Neutrophil (primary cell): Measurements from ENCODE around the gene PNPO.
A peak's percentile ranks its signal among the peaks of the same experiment; 100 is the strongest.

Experiments used
- H3K27ac ChIP-seq: fragments of 200-600 bp; sonication (generic); 2 replicates; pipeline ENCODE4 v1.5.1; 2016; ENCODE audit warnings: mild to moderate bottlenecking, moderate library complexity
- H3K27me3 ChIP-seq: fragments of 200-600 bp; sonication (generic); 2 replicates; pipeline ENCODE4 v1.6.0; 2016; ENCODE audit warnings: mild to moderate bottlenecking
- H3K36me3 ChIP-seq: fragments of 200-600 bp; sonication (generic); 2 replicates; pipeline ENCODE4 v1.5.1; 2017
- H3K4me1 ChIP-seq, 2 experiments: fragments of 200-600 bp in 1 of 2; sonication (generic) in 1 of 2; 1 replicate in 1 of 2; 2 replicates in 1 of 2; pipeline versions ENCODE4 v1.5.1 to v1.6.1; 2013 to 2016; ENCODE audit warnings: low read depth in 1 of 2, low read length in 1 of 2, mild to moderate bottlenecking in 1 of 2, moderate library complexity in 1 of 2; ENCODE audit not compliant: control insufficient read depth in 1 of 2, insufficient read depth in 1 of 2
- H3K4me3 ChIP-seq, 2 experiments: fragments of 200-600 bp in 1 of 2; sonication (generic) in 1 of 2; 1 replicate in 1 of 2; 2 replicates in 1 of 2; pipeline ENCODE4 v1.5.1; 2013 to 2016; ENCODE audit warnings: low read depth in 1 of 2, low read length in 1 of 2, mild to moderate bottlenecking in 1 of 2, moderate library complexity in 1 of 2
- H3K9me3 ChIP-seq: fragments of 200-600 bp; sonication (generic); 2 replicates; pipeline ENCODE4 v1.5.1; 2016
- TF ChIP-seq, protein P1 (sequence below): fragments of 200-600 bp; sonication (generic); IDR thresholded peaks from 2 replicates; pipeline ENCODE4 v1.5.1; 2016; ENCODE audit warnings: antibody characterized with exemption

Gene PNPO

DNA sequence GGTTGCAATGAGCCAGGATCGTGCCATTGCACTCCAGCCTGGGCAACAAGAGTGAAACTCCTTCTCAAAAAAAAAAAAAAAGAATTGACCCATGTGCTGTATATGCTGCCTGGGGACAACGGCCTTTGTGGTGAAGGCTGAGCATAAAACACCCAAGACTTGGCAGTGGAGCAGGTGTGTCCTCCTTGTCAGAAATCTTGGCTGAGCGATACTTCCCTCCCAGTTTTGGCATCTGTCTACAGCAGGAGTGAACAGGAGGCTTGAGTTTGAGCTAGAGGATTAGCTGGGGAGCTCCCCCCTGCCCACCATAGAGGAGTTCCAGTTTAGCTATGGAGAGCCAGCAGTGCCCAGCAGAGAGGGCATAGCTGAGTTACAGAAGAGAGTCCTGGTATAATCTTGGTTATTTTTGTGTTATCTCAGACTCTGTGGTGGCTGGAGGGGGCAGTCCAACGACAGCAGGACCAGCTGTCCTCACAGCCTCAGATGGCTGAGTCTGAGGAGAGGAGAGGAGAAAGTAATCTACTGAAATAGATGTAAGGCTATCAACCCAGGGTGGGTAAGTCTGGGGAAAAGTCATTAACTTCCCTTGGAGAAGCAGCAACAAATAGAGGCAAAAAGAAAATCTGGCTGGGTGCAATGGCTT lies 26.9 kb upstream of the PNPO start:
- no peaks in the 10 kb centered on the region for H3K27me3 ChIP-seq
- H3K9me3 ChIP-seq, result no peaks in the 10 kb centered on the region
- no peak overlapping the region for H3K27ac ChIP-seq
- no peak overlapping the region for H3K4me3 ChIP-seq
- peaks cover 12 to 13% of the 10 kb centered on the region in 2 experiments for H3K4me1 ChIP-seq
- TF ChIP-seq, protein P1, sequence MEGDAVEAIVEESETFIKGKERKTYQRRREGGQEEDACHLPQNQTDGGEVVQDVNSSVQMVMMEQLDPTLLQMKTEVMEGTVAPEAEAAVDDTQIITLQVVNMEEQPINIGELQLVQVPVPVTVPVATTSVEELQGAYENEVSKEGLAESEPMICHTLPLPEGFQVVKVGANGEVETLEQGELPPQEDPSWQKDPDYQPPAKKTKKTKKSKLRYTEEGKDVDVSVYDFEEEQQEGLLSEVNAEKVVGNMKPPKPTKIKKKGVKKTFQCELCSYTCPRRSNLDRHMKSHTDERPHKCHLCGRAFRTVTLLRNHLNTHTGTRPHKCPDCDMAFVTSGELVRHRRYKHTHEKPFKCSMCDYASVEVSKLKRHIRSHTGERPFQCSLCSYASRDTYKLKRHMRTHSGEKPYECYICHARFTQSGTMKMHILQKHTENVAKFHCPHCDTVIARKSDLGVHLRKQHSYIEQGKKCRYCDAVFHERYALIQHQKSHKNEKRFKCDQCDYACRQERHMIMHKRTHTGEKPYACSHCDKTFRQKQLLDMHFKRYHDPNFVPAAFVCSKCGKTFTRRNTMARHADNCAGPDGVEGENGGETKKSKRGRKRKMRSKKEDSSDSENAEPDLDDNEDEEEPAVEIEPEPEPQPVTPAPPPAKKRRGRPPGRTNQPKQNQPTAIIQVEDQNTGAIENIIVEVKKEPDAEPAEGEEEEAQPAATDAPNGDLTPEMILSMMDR, result no peak
- H3K36me3 ChIP-seq, result peaks cover 21% of the 10 kb centered on the region

DNA sequence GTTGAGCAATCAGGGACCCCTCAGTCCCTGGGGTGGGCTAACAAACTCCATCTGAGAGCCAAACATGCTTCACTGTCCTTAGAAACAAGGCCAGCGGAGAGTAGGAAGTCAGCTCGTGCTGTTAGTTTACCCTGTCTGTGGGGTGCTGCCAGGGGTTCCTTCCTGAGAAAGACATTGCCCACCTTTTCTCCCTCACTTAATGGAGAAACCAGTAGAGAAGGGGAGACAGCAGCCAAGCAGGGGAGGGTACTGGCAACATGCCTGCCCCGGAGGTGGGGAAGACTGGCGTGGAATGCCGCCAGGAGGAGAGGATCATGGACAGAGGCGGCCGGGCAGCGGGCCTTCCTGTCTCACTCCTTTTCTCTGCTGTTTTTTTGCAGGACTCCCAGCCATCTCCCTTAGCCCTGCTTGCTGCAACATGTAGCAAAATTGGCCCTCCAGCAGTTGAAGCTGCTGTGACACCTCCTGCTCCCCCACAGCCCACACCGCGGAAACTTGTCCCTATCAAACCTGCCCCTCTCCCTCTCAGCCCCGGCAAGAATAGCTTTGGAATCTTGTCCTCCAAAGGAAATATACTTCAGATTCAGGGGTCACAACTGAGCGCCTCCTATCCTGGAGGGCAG lies 25.5 kb upstream of the PNPO start:
- Histone ChIP-seq H3K4me1 (peaks cover 12 to 13% of the 10 kb centered on the region in 2 experiments), H3K27ac (no peak overlapping the region), H3K4me3 (no peak overlapping the region), H3K36me3 (peaks cover 23% of the 10 kb centered on the region), H3K9me3 (no peaks in the 10 kb centered on the region), H3K27me3 (no peaks in the 10 kb centered on the region)
- TF ChIP-seq, protein P1, result no peak

DNA sequence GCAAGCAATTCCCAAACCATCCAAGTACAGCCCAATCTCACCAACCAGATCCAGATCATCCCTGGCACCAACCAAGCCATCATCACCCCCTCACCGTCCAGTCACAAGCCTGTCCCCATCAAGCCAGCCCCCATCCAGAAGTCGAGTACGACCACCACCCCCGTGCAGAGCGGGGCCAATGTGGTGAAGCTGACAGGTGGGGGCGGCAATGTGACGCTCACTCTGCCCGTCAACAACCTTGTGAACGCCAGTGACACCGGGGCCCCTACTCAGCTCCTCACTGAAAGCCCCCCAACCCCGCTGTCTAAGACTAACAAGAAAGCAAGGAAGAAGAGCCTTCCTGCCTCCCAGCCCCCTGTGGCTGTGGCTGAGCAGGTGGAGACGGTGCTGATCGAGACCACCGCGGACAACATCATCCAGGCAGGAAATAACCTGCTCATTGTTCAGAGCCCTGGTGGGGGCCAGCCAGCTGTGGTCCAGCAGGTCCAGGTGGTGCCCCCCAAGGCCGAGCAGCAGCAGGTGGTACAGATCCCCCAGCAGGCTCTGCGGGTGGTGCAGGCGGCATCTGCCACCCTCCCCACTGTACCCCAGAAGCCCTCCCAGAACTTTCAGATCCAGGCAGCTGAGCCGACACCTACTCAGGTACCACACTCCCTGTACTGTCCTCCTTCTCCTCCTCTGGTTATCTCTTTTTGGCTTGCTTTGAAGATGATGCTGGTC lies 24.7 kb upstream of the PNPO start:
- no peaks in the 10 kb centered on the region for H3K9me3 ChIP-seq
- peaks cover 31% of the 10 kb centered on the region for H3K36me3 ChIP-seq
- H3K27me3 ChIP-seq, result no peaks in the 10 kb centered on the region
- H3K4me3 ChIP-seq, result no peak overlapping the region
- peaks cover 12 to 13% of the 10 kb centered on the region in 2 experiments for H3K4me1 ChIP-seq
- no peak overlapping the region for H3K27ac ChIP-seq
- TF ChIP-seq, protein P1, result no peak

- no peaks in the 10 kb centered on the region for H3K27me3 ChIP-seq
- peaks cover 39% of the 10 kb centered on the region for H3K36me3 ChIP-seq
- H3K27ac ChIP-seq, result no peak overlapping the region
- H3K9me3 ChIP-seq, result no peaks in the 10 kb centered on the region
- H3K4me3 ChIP-seq, result no peak overlapping the region
- TF ChIP-seq, protein P1, result no peak
- peaks cover 12 to 13% of the 10 kb centered on the region in 2 experiments for H3K4me1 ChIP-seq
Observed at GRCh38 chr17:47917581-47917980, 23.8 kb upstream of the PNPO start.

GRCh38 chr17:47918006-47918405 lies 23.4 kb upstream of the PNPO start:
- no peaks in the 10 kb centered on the region for H3K9me3 ChIP-seq
- TF ChIP-seq, protein P1, result no peak
- no peaks in the 10 kb centered on the region for H3K27me3 ChIP-seq
- H3K36me3 ChIP-seq, result peaks cover 43% of the 10 kb centered on the region
- peak overlapping the region; percentile 45 for H3K27ac ChIP-seq
- peaks cover 12 to 13% of the 10 kb centered on the region in 2 experiments for H3K4me1 ChIP-seq
- H3K4me3 ChIP-seq, result no peak overlapping the region
